Gastrocnemius medialis (tissue), 4 donors: ENCODE data around the gene TTLL13. TPM values are rescaled to one million over a fixed set of nuclear protein-coding genes. Genes with fewer than 3 reads are reported as not detected.
"Not testable (repeated sequence)": the region's sequence is repeated elsewhere in the genome, so short reads cannot be mapped to it uniquely, and the experiment has no call there.

ENCODE experiments used
- ATAC-seq, 2 donors: fragments of 150-250 bp; one replicate each; pipeline ENCODE4 v1.9.1; 2016
- DNase-seq, 2 donors: peaks; one replicate each; pipeline ENCODE4 v3.0.0-alpha.2; 2019
- H3K27ac ChIP-seq, 4 donors: fragments of 200-600 bp; sonication (generic); 1 replicate in 1 of 4; 2 replicates in 3 of 4; pipeline ENCODE4 v1.5.1; 2016 to 2018; ENCODE audit warnings: mild to moderate bottlenecking in 2 of 4, moderate library complexity in 1 of 4
- H3K27me3 ChIP-seq, 3 donors: fragments of 200-600 bp; sonication (generic) in 2 of 3; 1 replicate in 1 of 3; 2 replicates in 2 of 3; pipeline versions ENCODE4 v1.5.1 to v1.6.0; 2016 to 2019; ENCODE audit warnings: mild to moderate bottlenecking in 1 of 3, moderate library complexity in 1 of 3
- H3K36me3 ChIP-seq, 2 donors: fragments of 200-600 bp; sonication (generic) in 1 of 2; one replicate each; pipeline ENCODE4 v1.5.1; 2017 to 2018
- H3K4me1 ChIP-seq, 2 donors: fragments of 200-600 bp; sonication (generic) in 1 of 2; one replicate each; pipeline ENCODE4 v1.5.1; 2016 to 2017; ENCODE audit warnings: mild to moderate bottlenecking in 2 of 2
- H3K4me3 ChIP-seq, 4 donors: fragments of 200-600 bp; sonication (generic) in 3 of 4; 1 replicate in 1 of 4; 2 replicates in 3 of 4; pipeline ENCODE4 v1.5.1; 2016 to 2019; ENCODE audit warnings: mild to moderate bottlenecking in 2 of 4
- H3K9me3 ChIP-seq, 3 donors: fragments of 200-600 bp; sonication (generic) in 2 of 3; 1 replicate in 1 of 3; 2 replicates in 2 of 3; pipeline ENCODE4 v1.5.1; 2016 to 2019
- CTCF ChIP-seq, 5 experiments: fragments of 450-650 bp in 3 of 5; fragments of 200-600 bp in 2 of 5; sonication (generic) in 2 of 5; IDR thresholded peaks in 4 of 5; conservative IDR thresholded peaks in 1 of 5; 1 replicate in 4 of 5; 2 replicates in 1 of 5; pipeline ENCODE4 v1.5.1; 2016 to 2019; ENCODE audit warnings: antibody characterized with exemption in 5 of 5, mild to moderate bottlenecking in 3 of 5, moderate library complexity in 3 of 5
- POLR2A ChIP-seq, 2 donors: fragments of 450-650 bp; IDR thresholded peaks; one replicate each; pipeline ENCODE4 v1.6.1; 2017; ENCODE audit warnings: antibody characterized with exemption in 2 of 2, mild to moderate bottlenecking in 2 of 2, moderate library complexity in 2 of 2
- in situ Hi-C, 4 donors: fragments of 200-750 bp; cut with MboI; loops; one replicate each; pipeline versions ENCODE4 v1.15.0 to v1.8.0; 2017; ENCODE audit warnings: low sequenced_read_pairs in 4 of 4
- intact Hi-C: fragments of 100-400 bp; cut with DNase I; formaldehyde crosslinking; loops from one replicate; pipeline ENCODE4 v1.15.1; 2023; ENCODE audit warnings: low total_unique reads
- total RNA-seq, 4 donors: library from RNA; depleted of rRNA; stranded (reverse); fragments of >200 nt; gene quantifications; one replicate each; pipeline versions ENCODE4 v1.1.0 to v1.2.3, GENCODE V29; 2016

Gene TTLL13
- total RNA-seq, 4 donors from 2014 or later, result not detected

GRCh38 chr15:90266061-90266431 lies 16.7 kb downstream of the TTLL13 start:
- in situ Hi-C loops, result no loop called here
- intact Hi-C loops, result no loop called here
- peaks cover 52 to 58% of the 10 kb centered on the region in 2 donors for H3K4me1 ChIP-seq
- peak in 1 of 2 donors; percentile 35 for DNase-seq
- peak; percentile 13 to 17 for ATAC-seq
- H3K4me3 ChIP-seq, result peak overlapping the region; percentile 68 to 94 (median 82)
- no peaks in the 10 kb centered on the region for H3K27me3 ChIP-seq
- H3K9me3 ChIP-seq, result no peaks in the 10 kb centered on the region
- H3K36me3 ChIP-seq, result peaks cover 0 to 19% of the 10 kb centered on the region in 2 donors
- TF ChIP-seq POLR2A (IDR thresholded peaks at IDR 0.05), result no peak
- H3K27ac ChIP-seq, result peak overlapping the region; percentile 95 to 100 (median 96)

GRCh38 chr15:90266485-90266884 lies 17.1 kb downstream of the TTLL13 start:
- intact Hi-C loops, result no loop called here
- DNase-seq (no peak), ATAC-seq (no peak)
- Histone ChIP-seq H3K27ac (peak overlapping the region; percentile 95 to 100 (median 96)), H3K9me3 (no peaks in the 10 kb centered on the region), H3K27me3 (no peaks in the 10 kb centered on the region), H3K4me3 (peak overlapping the region; percentile 68 to 94 (median 82)), H3K36me3 (peaks cover 0 to 23% of the 10 kb centered on the region in 2 donors), H3K4me1 (peaks cover 56 to 63% of the 10 kb centered on the region in 2 donors)
- in situ Hi-C loops, result no loop called here
- TF ChIP-seq CTCF (IDR thresholded peaks at IDR 0.05 in 4 of 5, conservative IDR thresholded peaks at IDR 0.05 in 1 of 5) (no peak), POLR2A (IDR thresholded peaks at IDR 0.05) (no peak)

GRCh38 chr15:90268415-90268814 lies 19.1 kb downstream of the TTLL13 start:
- no peaks in the 10 kb centered on the region for H3K27me3 ChIP-seq
- no peak overlapping the region for H3K4me3 ChIP-seq
- no peaks in the 10 kb centered on the region for H3K9me3 ChIP-seq
- H3K27ac ChIP-seq, result peak overlapping the region; percentile 95 to 100 (median 96)
- H3K4me1 ChIP-seq, result peaks cover 64 to 76% of the 10 kb centered on the region in 2 donors
- intact Hi-C loops, result no loop called here
- in situ Hi-C loops, result no loop called here
- peaks cover 0 to 41% of the 10 kb centered on the region in 2 donors for H3K36me3 ChIP-seq
- ATAC-seq (no peak), DNase-seq (no peak)
- TF ChIP-seq CTCF (IDR thresholded peaks at IDR 0.05 in 4 of 5, conservative IDR thresholded peaks at IDR 0.05 in 1 of 5) (no peak), POLR2A (IDR thresholded peaks at IDR 0.05) (no peak)

GRCh38 chr15:90270502-90271150 lies 21.3 kb downstream of the TTLL13 start:
- ATAC-seq (peak; percentile 89 to 91), DNase-seq (peak; percentile 61 to 75)
- Histone ChIP-seq H3K4me3 (peak overlapping the region in 2 of 4 donors; percentile 4 to 5), H3K36me3 (peaks cover 0 to 51% of the 10 kb centered on the region in 2 donors), H3K27ac (peak overlapping the region; percentile 89 to 97 (median 92)), H3K9me3 (no peaks in the 10 kb centered on the region), H3K27me3 (no peaks in the 10 kb centered on the region), H3K4me1 (peaks cover 56 to 63% of the 10 kb centered on the region in 2 donors)
- TF ChIP-seq POLR2A (IDR thresholded peaks at IDR 0.05) (peak in 1 of 2 donors; percentile 49), CTCF (IDR thresholded peaks at IDR 0.05 in 4 of 5, conservative IDR thresholded peaks at IDR 0.05 in 1 of 5) (no peak)
- intact Hi-C loops (no loop called here), in situ Hi-C loops (no loop called here)

GRCh38 chr15:90271459-90272166 lies 22.3 kb downstream of the TTLL13 start:
- intact Hi-C loops, result no loop called here

GRCh38 chr15:90278467-90278866 lies 29.1 kb downstream of the TTLL13 start:
- H3K4me1 ChIP-seq, intact Hi-C loops, ATAC-seq, in situ Hi-C loops, H3K9me3 ChIP-seq, H3K27ac ChIP-seq, DNase-seq, H3K27me3 ChIP-seq, H3K4me3 ChIP-seq: not testable (repeated sequence)
- H3K36me3 ChIP-seq, result peaks cover 0 to 10% of the 10 kb centered on the region in 2 donors

More at GRCh38 chr15:90271459-90272166, 22.3 kb downstream of the TTLL13 start:
- H3K27ac ChIP-seq, result peak overlapping the region; percentile 89 to 97 (median 92)
- peaks cover 54 to 61% of the 10 kb centered on the region in 2 donors for H3K4me1 ChIP-seq
- H3K9me3 ChIP-seq, result no peaks in the 10 kb centered on the region
- no peaks in the 10 kb centered on the region for H3K27me3 ChIP-seq
- peaks cover 0 to 51% of the 10 kb centered on the region in 2 donors for H3K36me3 ChIP-seq
- ATAC-seq (peak; percentile 8 to 19), DNase-seq (peak in 1 of 2 donors; percentile 36)
- TF ChIP-seq POLR2A (IDR thresholded peaks at IDR 0.05) (no peak), CTCF (IDR thresholded peaks at IDR 0.05 in 4 of 5, conservative IDR thresholded peaks at IDR 0.05 in 1 of 5) (no peak)
- in situ Hi-C loops, result no loop called here
- no peak overlapping the region for H3K4me3 ChIP-seq

- H3K4me3 ChIP-seq, H3K27me3 ChIP-seq, in situ Hi-C loops, H3K9me3 ChIP-seq, H3K27ac ChIP-seq, H3K36me3 ChIP-seq, intact Hi-C loops, DNase-seq, ATAC-seq, H3K4me1 ChIP-seq: not testable (repeated sequence)
Measured at GRCh38 chr15:90280743-90281142, 31.4 kb downstream of the TTLL13 start.
